GM13977 (cell line): ENCODE data around the gene CBX6.

Experiments
- DNase-seq: peaks from one replicate; pipeline ENCODE4 v3.0.0; 2012; ENCODE audit warnings: low spot score
- in situ Hi-C: fragments of 300-500 bp; cut with MboI; formaldehyde crosslinking; loops from one replicate; pipeline ENCODE4 v1.12.0; 2022; ENCODE audit warnings: low sequenced_read_pairs, low pct_unique_long_range_greater_than_20kb, mixed read lengths, inconsistent platforms; ENCODE audit not compliant: unreplicated experiment
- TF ChIP-seq, protein P1 (sequence below): IDR thresholded peaks from 2 replicates; pipeline ENCODE4 v1.5.1; 2012; ENCODE audit warnings: mild to moderate bottlenecking, control low read depth; ENCODE audit not compliant: insufficient read depth; ENCODE audit errors: extremely low read depth, missing control alignments

CBX6 gene

GRCh38 chr22:38840129-38840528 lies 31.9 kb downstream of the CBX6 start:
- in situ Hi-C loops, result no loop called here
- TF ChIP-seq, protein P1, sequence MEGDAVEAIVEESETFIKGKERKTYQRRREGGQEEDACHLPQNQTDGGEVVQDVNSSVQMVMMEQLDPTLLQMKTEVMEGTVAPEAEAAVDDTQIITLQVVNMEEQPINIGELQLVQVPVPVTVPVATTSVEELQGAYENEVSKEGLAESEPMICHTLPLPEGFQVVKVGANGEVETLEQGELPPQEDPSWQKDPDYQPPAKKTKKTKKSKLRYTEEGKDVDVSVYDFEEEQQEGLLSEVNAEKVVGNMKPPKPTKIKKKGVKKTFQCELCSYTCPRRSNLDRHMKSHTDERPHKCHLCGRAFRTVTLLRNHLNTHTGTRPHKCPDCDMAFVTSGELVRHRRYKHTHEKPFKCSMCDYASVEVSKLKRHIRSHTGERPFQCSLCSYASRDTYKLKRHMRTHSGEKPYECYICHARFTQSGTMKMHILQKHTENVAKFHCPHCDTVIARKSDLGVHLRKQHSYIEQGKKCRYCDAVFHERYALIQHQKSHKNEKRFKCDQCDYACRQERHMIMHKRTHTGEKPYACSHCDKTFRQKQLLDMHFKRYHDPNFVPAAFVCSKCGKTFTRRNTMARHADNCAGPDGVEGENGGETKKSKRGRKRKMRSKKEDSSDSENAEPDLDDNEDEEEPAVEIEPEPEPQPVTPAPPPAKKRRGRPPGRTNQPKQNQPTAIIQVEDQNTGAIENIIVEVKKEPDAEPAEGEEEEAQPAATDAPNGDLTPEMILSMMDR, result no peak
- DNase-seq, result no peak

GRCh38 chr22:38839686-38840085 lies 32.3 kb downstream of the CBX6 start:
- DNase-seq, result no peak
- in situ Hi-C loops, result no loop called here
- TF ChIP-seq, protein P1, result no peak

GRCh38 chr22:38837414-38837928 lies 34.5 kb downstream of the CBX6 start:
- DNase-seq, result no peak
- TF ChIP-seq, protein P1, result no peak
- in situ Hi-C loops, result no loop called here

DNA sequence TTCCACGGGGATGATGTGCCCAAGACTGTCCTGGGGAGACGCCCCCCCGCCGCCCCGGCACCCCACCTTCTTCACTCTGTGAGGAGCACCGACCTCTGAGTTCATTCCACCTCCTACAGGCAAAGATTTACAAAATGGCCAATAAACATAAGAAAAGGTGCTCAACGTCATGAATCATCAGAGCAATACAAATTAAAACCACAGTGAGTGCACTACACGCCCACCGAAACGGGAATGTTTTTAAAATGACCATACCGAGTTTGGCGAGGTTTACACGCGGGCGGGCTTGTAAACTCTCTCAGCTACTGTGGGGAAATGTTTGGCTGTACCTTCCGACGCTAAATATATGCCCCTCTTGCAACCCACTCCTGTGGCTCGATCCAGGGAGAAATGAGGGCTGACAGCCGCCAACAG lies 36.1 kb downstream of the CBX6 start:
- TF ChIP-seq, protein P1, result no peak
- in situ Hi-C loops, result no loop called here
- no peak for DNase-seq

DNA sequence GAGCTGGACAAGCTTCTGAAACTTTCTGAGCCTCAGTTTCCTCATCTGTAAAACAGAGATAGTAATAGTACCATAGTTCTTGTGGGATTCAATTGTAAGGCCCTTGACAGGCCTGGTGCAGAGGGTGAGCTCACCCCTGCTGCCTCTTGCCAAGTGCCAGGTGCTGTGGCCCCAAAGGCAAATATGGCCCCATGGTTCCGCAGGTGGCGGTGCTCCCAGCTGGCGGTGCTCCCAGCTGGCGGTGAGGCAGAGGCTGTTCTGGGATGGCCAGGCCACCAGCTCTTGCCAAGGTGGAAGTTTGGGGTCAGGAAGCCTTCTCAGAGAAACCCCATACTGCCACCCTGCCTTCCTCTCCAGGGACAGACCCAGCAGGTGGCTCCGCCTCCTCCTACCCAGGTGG lies 37.0 kb downstream of the CBX6 start:
- in situ Hi-C loops, result no loop called here
- DNase-seq, result no peak
- TF ChIP-seq, protein P1, result no peak

- no peak for DNase-seq
- TF ChIP-seq, protein P1, result no peak
- in situ Hi-C loops, result no loop called here
Observed at GRCh38 chr22:38834215-38834953, 37.6 kb downstream of the CBX6 start.
